OCI-LY7 (cell line): ENCODE measurements around the gene PRCD.

Experiments
- EZH2phosphoT487 ChIP-seq: fragments of 200-600 bp; sonication (generic); IDR thresholded peaks from 2 replicates; pipeline ENCODE4 v1.6.1; 2018; ENCODE audit warnings: low read depth, borderline replicate concordance, mild to moderate bottlenecking, mixed run types, antibody characterized with exemption, low read length, moderate library complexity, mixed read lengths
- TF ChIP-seq, protein P1 (sequence below): fragments of 200-600 bp; sonication (generic); conservative IDR thresholded peaks from 2 replicates; pipeline ENCODE4 v1.5.1; 2014; ENCODE audit warnings: mild to moderate bottlenecking, antibody characterized with exemption, low read length, moderate library complexity, mixed read lengths

DNA sequence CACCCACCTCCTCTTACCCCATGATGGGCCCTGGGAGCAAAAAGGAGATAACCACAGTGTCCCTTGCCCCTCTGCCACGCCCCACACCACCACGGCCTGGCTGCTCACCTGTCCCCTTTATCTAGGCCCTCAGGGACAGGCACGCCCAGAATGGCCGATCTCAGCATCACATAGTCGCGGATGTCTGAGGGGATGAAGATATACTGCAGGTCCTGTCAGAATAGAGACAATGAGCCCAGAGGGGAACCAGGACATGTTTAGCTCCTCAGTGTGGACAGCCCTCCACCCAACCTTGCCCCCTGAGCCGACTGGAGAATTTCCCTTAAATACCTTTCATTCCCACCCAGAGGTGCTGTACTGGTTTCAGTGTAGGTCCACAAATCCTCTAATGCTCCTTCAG, 30.6 kb downstream of the PRCD start:
- TF ChIP-seq EZH2phosphoT487, result no peak
- TF ChIP-seq, protein P1, sequence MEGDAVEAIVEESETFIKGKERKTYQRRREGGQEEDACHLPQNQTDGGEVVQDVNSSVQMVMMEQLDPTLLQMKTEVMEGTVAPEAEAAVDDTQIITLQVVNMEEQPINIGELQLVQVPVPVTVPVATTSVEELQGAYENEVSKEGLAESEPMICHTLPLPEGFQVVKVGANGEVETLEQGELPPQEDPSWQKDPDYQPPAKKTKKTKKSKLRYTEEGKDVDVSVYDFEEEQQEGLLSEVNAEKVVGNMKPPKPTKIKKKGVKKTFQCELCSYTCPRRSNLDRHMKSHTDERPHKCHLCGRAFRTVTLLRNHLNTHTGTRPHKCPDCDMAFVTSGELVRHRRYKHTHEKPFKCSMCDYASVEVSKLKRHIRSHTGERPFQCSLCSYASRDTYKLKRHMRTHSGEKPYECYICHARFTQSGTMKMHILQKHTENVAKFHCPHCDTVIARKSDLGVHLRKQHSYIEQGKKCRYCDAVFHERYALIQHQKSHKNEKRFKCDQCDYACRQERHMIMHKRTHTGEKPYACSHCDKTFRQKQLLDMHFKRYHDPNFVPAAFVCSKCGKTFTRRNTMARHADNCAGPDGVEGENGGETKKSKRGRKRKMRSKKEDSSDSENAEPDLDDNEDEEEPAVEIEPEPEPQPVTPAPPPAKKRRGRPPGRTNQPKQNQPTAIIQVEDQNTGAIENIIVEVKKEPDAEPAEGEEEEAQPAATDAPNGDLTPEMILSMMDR, result no peak
